ENCODE data around the gene ITGB5.
"Not testable (repeated sequence)": the region's sequence is repeated elsewhere in the genome, so short reads cannot be mapped to it uniquely, and the experiment has no call there.

ITGB5 gene

DNA sequence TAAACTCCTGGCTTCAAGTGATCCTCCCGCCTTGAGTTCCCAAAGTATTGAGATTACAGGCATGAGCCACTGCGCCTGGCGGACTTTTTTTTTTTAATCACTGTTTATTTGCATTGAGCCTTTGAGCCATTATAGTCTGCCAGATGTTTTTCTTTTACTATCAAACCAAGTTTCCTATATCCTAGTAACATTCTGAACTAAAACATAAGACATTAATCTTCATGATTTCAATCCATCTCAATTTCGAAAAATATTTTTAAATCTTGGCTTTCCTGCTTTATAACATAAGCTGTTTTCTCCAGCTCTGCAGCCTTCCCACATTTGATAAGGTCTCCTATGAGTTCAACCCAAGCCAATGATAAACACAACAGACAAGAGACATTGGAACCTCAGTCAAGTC is 81.5 kb downstream of the ITGB5 start:
- no peak for DNase-seq

DNA sequence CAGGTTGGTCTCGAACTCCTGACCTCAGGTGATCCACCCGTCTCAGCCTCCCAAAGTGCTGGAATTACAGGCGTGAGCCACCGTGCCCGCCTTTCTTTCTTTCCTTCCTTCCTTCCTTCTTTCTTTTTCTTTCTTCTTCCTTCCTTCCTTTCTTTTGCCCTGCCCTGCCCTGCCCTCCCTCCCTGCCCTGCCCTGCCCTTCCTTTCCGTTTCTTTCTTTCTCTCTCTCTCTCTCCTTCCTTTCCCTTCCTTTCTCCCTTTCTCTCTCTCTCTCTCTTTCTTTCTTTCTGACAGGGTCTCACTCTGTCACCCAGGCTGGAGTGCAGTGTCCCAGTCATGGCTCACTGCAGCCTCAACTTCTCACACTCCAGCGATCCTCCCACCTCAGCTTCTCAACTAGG is 82.3 kb downstream of the ITGB5 start:
- no peak for DNase-seq

DNA sequence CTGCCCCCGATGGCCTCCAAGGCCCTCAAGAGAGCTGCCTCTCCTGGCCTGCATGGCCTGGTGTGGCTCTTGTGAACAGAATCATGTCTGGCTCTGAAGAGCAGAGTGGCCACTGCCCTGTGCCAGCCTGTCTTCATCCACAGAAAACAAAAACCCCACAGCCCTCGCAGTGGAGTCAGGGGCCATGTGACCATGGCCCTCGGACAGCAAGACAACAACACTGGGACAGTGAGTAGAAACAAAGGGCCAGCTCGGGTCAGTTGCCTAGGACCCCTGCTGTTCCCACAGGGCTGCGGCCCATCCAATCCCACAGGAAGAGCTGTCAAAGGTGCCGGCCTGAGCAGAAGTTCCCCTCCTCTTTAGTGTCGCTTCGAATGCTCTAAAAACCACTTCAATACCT is 84.5 kb downstream of the ITGB5 start:
- DNase-seq = no peak

DNA sequence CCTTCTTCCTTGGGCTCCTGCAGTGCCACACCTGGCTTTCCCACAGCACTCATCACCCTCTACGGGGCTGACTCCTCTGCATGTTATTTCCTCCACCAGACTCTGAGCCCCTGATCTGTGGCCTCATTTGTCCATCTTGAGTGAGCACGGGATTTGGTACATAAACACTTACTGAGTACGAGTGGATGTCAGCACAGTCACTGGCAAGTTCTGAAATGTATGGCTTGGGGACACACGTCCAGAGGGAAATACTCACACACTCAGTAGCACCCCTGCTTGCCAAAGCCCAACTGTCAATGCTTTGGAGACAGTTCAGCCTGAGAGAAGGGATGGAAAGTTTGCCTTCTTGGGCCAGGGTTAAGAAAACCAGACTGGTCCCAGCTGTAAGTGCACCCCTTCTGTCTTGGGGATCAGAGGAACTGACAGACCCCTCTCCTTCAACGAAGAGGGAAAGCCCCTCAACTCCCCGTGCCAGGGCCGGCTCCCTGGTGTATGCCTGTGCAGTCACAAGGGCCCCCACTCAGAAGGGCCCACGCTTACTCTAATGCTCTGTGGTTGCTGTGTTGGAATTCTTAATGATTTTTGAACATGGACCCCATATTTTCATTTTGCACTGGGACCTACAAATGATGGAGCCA is 85.0 kb downstream of the ITGB5 start:
- DNase-seq = no peak

DNA sequence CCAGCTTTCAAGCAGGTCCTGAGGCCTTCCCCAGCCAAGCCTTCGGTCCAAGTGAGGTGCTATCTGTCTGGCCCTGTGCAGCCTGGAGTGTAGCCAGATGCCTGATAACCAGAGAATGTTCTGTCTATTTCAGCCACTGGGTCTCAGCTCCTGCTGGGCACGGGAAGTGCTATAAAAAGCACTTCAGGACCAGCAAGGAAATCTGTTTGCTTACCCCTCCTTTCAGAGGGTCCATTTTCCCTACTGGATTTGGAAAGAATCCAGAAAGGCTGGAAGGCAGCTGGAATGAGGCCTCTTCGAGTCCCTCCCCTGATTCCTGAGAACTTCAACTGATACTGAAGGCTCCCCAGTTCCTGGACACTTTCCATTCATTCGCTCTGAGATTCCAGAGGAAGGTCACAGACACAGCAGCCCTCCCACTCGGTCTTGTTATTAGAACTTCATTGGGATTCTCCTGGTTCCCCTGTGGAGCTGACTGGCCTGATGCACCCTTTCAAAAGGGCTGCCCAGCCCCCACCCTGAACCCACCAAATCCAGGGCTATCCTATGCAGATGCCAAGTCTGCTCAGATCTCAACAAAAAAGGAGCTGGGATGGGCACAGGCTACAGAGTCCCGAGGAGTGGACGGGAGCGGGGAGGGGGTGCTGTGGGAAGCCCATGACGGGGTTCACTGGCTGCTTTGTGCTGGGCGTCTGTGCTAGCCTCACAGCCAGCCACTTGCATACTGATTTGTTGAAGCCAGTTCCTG is 86.5 kb downstream of the ITGB5 start:
- DNase-seq = no peak

DNA sequence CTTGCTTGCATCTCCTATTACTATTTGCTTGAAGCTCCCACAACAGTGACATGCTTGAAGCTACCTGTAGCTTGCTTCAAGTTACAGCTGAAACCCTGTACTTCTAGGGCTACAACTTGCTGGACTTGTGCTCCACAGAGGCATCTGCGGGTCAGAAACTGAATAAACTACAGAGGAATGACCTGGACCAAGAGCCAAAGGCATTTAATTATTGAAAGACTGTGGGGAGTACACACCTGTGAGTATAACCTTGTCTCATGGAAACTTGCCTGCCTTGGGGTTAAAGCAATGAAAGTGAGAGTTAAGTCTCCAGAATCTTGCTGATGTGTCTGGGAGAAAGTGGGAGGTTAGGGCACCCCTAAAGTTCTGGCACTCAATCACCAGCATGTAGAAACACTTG is 87.1 kb downstream of the ITGB5 start:
- no peak for DNase-seq

DNA sequence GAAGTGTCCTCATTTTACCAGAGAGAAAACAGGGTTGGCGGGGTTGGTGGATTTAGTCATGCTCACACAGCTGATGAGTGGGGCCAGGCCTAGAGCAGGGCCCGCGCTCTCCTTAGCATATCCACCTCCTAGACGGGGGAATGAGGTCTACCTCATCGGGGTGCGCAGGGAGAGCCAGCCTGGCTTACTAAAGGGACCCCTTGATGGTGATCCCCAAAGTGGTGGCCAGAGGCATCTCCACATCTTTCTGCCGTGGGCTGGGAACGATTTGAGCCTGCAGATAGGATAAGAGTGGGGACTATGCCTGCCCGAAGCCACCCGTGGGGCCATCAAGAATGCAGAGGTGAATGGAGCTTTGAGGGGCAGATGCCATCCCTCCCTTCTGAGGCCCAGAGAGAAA is 87.5 kb downstream of the ITGB5 start:
- DNase-seq = no peak

DNA sequence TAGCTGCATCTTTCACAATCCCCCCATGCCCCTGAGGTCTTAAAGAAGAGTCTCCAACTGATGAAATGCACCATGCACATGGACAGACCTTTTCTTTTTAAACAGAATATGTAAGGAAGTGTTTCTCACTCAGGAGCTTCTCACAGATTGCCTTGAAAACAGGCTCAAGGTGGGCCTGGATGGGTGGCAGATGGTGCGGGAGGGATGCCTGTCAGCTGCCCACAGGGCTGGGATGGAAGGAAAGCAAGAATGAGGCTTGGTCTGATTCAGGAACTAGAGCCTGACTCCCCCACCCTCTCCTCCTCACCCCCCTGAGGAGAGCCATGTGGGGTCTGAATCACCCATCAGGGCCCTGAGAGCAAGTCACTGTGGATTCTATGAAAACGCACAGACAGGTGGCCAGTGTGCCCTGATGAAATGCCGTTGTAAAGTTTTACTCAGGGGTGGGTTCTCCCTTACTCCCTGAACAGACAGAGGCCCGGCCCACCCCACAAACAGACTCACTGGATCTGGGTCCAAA is 89.7 kb downstream of the ITGB5 start:
- DNase-seq = no peak

DNA sequence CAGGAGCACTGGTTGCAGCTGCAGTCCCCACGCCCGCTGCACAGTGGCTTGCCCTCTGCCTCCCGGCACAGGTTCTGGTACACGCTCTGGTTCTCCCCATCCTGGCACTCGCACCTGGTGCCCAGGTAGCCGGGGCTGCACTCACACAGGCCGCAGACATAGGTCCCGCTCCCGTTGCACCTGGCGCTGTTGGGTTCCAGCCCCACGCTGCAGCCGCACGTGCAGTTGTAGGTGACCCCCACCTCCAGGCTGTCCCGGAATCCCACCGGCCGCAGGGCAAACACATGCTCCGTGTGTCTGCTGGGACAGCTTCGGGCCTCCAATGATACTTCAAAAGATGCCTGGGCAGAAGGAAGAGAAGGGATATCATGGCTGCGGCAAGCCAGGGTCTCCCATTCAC is 90.7 kb downstream of the ITGB5 start:
- no peak for DNase-seq

DNA sequence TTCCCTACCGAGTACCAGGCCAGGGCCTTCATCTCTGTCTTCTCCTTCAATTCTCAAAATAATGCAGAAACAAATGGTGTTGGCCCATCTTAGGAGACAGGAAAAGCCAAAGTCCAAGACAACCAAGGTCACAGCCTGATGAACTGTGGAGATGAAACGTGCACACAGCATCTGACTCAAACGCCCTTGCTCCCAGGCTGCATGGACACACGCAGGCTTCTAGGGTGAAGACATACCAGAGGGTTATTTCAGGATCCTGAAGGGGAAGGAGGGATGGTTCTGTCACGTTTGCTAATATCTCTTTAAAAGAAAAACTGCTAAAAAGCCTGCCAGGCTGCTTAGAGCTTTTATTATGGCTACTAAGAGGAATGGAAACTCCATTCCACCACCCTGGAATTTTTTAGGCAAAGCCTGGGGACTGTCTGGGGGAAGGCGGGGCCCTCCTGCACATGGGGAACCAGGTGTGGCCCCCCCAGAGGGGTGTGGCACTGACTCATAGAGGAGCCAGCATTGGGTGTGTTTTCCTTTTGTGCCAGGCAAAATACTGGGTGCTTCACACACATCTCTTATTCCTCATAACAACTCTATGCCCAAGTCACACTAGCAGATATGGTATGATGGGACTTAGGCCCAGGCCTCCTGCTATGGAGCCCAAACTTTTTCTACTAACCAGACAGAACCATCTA is 94.0 kb downstream of the ITGB5 start:
- DNase-seq = no peak

DNA sequence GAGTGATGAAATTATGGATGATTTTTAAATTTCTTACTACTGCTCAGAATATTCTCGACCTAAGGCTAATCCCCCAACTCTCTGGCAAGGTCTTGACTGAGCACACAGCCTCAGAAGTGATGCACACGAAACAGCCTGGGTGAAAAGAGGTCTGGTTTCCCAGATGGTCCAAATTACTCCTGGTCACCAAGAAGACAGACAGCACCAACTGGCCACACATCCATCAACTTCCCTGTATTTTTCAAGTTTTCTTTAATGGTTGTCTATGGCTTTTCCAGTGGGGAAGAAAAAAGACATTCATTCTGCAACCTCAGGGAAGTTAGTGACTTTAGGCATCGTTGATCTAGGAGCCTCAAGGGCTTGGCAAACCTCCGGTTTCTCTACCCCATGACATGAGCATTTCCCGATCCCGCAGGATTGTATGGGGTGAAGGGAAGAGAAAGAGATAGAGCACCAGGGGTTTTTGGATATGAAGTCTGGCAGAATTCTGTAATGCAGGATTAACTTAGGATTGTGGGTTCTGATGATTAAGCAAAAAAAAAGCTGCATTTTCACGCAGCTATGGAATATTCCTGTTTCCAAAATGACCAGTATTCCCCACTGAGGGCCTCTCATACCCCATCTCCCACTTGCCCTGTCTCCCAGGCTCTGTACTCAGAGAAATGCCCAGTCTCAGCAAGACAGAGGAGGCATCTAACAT is 94.7 kb downstream of the ITGB5 start:
- DNase-seq = no peak

DNA sequence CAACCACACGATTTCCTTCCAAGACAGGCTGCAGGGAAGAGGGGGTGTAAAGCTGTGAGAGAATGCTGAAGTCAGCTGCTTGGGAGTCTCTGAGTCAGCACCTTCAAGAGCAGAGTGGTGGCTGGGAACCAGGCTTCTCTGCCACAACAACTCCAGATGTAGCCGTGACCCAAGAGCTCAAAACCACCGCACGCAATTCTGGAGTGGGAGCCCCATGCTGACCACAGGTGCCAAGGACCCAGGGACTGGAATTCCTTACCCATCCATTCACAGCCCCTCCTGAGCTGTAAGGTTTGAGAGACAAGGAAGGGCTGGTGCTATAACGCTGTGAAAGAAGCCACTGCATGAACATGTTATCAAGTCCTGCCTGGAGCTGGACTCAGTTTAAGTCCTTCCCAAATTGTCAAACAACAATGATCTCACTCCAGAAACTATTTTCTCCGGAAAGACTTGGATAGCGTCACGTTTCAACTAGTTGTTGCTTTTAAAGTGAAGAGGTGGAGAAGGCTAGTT is 95.5 kb downstream of the ITGB5 start:
- peak; percentile 34 for DNase-seq

DNA sequence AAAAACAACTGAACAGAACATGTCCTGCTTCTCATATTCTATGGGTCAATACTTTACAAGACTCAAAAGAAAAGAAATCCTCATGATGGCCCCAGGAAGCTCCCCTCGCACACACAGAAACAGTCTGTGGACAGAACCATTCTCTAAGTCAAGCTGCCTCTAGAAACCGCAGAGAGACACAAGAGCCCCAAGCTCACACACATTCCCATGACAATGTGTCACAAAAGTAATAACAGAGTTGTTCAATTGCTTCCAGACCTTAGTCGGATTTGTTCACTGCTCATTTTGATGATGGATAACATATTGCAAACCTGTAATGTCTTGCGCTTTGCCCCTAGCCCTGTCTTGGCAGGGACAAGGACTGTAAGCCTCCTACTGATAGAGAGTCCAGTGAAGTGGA is 96.0 kb downstream of the ITGB5 start:
- no peak for DNase-seq

DNA sequence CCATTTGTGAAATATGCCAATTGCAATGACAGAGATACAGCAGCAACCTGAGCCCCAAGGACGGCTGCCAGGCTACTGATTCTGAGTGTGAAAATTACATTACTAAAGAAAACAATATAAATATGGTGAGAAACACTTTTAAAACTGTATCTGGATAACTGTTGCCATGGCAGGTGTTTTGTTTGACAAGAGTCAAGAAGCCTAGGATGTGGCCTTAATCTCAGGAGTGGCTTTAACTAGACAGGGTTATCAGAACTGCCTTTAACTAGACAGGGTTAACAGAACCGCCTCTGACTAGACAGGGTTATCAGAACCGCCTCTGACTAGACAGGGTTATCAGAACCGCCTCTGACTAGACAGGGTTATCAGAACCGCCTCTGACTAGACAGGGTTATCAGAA is 98.1 kb downstream of the ITGB5 start:
- not testable (repeated sequence) for DNase-seq

DNA sequence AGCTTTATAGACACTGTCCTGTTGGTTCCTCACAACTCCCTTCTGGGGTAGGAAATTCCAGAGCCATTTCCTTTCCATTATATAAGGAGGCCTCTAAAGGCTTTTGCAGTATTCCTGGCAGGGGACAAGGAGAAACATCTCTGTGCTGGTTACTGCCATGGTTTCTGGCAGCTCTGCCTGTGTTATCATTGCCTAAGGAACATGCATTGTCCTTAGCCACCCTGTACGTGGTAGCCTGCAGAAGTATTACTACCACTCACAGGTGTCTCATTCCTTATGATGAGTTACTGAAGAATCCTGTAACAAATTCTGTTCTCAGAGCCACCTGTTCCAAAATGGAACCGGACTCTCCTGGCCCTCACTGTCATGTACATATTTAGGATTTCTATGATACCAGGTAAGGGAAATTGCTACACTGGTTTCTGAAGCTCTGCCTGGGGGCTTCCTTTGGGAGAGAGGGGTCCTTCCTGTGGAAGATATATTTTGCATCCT is 98.9 kb downstream of the ITGB5 start:
- DNase-seq = no peak

DNA sequence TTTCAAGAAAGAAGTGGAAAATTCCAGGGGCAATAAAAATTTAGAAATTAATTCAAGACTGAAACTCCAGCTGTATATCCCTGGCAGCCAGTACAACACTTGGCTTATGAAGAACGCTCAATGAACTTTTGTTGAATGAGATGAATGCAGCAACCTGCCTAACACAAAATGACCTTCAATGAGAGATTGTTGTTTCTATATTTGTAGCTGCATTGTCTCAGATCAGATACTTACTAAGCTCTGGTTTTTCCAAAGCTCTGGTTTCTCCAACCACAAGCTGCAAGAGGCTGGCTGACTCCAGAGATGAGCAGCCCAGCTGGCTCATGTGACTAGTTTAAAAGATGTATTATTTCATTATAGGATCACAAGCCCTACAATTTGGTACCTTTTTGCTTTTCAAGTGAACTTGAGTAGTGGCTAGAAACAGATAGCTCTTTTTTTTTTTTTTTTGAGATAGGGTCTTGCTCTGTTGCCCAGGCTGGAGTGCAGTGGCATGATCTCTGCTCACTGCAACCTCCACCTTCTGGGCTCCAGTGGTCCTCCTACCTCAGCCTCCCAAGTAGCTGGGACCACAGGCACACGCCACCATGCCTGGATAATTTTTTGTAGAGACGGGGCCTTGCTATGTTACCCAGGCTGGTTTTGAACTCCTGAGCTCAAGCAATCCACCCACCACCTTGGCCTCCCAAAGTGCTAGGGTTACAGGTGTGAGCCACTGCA is 99.5 kb downstream of the ITGB5 start:
- DNase-seq = no peak

DNA sequence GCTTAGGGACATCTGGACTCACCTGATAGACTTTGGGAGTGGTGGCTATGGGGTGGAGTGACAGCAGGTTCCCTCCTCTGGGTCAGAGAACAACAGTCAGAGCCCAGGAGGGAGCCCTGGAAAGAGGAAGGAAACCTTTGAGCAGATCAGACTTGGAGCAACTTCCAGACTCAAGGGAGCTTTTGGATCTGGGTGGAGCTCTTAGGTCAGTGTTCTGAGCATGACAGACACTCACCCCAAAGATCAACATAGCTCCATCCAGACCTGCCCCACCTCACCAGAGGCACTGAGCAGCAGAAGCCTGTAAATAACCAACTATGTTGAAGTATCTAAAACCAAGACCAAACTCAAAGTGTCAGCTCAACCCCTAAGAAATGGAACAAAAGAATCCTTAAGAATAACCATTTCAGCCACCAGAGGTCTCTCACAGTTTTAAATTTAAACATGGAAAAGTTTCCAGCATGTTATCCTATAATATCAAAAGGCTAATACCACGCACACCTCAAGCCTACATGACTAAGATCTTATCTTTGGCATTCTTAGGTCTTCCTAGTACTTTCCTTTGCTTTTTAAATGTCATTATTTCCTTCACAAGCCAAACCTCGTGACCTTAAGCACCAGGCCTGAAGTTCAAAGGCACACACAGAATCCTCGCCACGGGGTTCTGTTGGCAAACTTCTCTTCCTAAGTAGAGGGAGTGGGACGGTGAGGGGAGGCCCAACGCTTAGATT is 100.5 kb downstream of the ITGB5 start:
- no peak for DNase-seq

DNA sequence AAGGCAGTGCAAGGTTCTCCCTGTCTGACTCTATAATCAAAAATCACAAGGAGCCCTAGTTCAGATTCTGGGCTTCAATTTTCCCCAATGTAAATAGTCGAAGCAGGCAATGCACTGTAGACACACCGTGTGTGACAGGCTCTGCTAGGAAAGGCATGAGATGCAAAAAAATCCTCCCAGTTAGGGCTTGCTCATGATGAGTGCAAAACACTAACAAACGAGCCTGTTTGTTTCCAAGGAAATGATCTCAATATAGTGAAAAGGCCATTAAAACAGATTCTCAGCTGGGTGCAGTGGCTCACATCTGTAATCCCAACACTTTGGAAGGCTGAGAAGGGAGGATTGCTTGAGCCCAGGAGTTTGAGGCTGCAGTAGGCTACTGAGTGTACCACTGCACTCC is 101.2 kb downstream of the ITGB5 start:
- no peak for DNase-seq

DNA sequence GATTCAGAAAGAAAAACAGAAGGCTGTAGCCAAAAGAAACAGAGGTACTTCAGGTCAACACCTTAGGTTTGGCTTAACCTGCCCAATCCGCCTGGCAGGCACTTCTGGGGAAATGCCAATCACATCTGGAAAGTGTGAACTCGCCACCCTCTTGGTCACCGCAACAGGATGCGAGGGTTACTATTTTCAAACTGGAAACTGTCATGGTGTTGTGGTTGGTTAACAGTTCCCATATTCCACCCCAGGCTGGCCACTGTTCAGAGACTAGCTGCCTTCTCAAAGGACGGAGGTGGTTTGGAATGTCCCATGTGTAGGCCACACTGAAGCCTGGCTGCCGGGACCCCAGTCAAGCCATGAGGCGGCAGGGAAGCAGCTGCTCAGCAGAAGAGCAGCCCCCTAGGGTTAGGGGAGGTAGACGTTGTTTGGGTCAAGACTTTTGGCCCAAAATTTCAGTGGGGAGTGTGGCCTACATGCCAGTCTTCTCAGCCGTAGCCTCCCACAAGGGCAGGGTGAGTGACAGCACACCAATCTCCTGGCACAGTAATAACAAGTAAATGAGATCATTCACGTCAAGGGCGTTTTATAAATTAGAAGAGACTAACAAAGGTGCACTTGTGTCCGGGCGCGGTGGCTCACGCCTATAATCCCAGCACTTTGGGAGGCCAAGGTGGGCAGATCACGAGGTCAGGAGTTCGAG is 102.3 kb downstream of the ITGB5 start:
- DNase-seq = peak; percentile 58

DNA sequence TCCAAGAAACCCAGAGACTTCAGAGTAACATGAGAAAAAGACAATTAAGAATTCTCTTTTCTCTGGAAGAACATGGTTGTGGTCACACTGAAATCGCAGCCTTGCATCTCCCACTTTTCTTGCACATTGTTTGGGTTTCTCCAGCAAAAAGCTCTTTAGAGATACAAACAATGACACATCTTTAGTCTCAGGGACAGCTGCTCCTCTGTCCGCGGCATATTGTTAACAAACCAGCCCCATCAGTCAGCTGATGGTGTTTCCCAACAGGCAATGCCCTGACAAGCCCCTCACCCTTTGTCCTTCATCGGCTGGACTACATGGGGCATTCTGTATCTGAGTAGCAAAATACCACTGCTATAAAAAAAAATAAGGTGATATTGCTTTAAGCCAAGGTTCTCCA is 103.5 kb downstream of the ITGB5 start:
- no peak for DNase-seq

DNA sequence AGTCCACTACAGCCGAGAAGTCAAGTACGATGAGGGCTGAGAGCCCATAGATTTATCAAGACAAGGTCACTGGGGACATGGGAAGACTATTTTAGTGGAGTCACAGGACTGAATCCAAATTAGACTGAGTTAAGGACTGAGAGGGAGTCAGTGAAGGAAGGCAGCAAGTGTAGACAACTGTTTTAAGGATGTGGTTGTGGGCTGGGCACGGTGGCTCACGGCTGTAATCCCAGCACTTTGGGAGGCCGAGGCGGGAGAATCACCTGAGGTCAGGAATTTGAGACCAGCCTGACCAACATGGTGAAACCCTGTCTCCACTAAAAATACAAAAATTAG is 104.8 kb downstream of the ITGB5 start:
- DNase-seq = not testable (repeated sequence)
